NCI-H1694 treated with DMSO at 0.1 percent for 48 hours (cell line): ENCODE measurements around the gene PIEZO2.
"Not testable (repeated sequence)": the region's sequence is repeated elsewhere in the genome, so short reads cannot be mapped to it uniquely, and the experiment has no call there.

Experiments
- DNase-seq: peaks from one replicate; lab custom pipeline; 2025; lab: John Stamatoyannopoulos, UW

The PIEZO2 gene

GRCh38 chr18:10927286-10927992, 221.9 kb downstream of the PIEZO2 start:
- DNase-seq: no peak

GRCh38 chr18:10926621-10927161, 222.7 kb downstream of the PIEZO2 start:
- no peak for DNase-seq

DNA sequence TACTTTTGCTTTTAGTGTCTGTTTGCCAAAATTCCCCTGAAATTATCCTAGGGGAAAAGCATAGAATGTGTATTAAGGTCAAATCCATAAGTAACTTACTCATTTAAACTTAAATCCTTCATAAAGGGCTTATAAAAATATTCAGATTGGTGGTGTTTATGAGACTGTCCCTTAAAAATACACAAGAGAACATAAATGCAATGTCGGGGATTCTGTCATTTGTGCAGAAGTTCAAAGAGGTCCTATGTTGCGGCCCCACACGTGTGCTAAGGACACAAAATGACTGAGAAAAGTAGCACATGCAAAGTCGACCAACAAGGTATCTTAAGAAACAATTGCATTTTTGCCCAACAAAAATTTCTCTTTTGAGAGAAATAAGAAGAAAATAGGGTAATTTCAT, 225.1 kb downstream of the PIEZO2 start:
- DNase-seq: no peak

GRCh38 chr18:10923551-10924070, 225.8 kb downstream of the PIEZO2 start:
- no peak for DNase-seq

GRCh38 chr18:10923141-10923540, 226.2 kb downstream of the PIEZO2 start:
- no peak for DNase-seq

GRCh38 chr18:10922712-10923111, 226.7 kb downstream of the PIEZO2 start:
- not testable (repeated sequence) for DNase-seq

DNA sequence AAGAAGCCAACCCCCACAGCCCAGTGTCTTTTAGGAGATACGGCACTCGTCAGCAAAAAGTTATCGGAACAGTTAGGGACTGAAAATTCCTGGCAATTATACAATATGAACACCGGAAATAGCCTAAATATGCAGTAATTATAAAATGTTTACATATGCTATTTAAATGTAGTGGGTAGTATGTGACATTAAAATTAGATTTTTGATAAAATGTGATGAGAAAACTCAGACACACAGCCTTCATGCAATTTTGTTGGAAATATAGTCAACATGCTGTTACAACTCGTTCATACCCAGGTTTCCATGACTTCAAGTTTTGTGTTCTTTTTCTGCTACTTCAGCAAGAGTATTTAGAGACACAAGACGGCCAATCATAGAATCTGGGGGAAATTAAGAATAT, 229.1 kb downstream of the PIEZO2 start:
- DNase-seq: not testable (repeated sequence)

DNA sequence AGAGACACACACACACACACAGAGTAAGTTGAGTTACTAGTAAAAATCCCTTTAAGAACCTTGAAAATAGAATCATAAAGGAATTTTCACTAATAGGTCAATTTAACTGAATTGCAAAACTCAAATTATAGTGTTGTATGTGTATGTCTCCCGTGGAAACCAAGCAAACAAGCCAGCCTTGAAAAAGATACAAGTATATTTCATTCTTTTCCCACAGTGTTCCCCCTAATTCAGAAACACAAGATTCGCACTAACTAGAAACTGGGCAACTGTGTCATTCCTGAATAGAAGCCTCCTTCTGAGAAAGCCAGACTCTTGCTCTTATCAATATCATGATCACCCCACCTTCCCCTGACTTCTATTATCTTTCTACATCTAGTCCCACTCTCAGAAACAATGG, 229.5 kb downstream of the PIEZO2 start:
- DNase-seq: no peak

DNA sequence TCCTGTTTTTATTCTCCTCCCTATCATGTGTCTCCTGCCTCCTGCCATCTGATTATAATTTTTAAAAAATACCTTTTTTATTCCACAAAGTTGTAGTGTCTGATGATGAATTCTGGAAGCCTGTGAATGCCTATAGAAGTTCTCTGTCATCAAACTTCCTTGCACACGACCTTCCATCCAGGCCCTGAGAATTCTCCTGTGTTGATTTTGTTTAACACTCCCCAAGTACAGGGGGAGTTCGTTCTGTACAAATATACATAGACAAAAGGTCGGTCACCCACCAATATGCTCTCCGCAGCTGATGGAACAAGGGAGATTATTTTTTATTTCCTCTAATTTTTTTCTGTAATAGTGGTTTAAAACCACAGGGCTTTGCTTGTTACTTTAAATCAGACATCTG, 232.5 kb downstream of the PIEZO2 start:
- DNase-seq: no peak

GRCh38 chr18:10916387-10916786, 233.0 kb downstream of the PIEZO2 start:
- no peak for DNase-seq

DNA sequence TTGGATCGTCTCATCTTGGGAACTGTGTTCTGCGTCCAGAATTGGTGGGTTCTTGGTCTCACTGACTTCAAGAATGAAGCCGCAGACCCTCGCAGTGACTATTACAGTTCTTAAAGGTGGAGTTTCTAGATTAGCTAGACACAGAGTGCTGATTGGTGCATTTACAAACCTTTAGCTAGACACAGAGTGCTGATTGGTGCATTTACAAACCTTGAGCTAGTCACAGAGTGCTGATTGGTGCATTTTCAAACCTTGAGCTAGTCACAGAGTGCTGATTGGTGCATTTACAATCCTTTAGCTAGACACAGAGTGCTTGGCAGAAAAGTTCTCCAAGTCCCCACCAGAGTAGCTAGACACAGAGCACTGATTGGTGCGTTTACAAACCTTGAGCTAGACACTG, 233.6 kb downstream of the PIEZO2 start:
- DNase-seq: not testable (repeated sequence)

GRCh38 chr18:10914610-10915009, 234.8 kb downstream of the PIEZO2 start:
- not testable (repeated sequence) for DNase-seq

DNA sequence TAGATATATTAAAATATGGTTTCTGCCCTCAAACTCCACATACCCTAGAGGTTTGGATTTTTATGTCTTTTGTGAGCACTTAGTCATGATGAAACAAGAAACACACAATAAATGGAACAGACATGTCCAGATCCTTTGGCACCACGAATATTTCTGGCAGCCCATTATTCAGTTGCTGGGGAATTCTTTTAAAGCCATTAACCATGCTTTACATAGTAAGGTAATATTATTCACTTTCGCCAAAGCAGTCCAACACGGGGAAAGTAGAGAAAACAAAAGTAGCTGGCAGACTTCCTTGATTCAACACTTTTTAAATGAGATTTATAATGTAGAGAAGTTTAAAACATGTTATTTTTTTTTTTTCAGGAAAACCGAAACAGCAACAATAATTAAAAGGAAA, 235.4 kb downstream of the PIEZO2 start:
- DNase-seq: no peak

DNA sequence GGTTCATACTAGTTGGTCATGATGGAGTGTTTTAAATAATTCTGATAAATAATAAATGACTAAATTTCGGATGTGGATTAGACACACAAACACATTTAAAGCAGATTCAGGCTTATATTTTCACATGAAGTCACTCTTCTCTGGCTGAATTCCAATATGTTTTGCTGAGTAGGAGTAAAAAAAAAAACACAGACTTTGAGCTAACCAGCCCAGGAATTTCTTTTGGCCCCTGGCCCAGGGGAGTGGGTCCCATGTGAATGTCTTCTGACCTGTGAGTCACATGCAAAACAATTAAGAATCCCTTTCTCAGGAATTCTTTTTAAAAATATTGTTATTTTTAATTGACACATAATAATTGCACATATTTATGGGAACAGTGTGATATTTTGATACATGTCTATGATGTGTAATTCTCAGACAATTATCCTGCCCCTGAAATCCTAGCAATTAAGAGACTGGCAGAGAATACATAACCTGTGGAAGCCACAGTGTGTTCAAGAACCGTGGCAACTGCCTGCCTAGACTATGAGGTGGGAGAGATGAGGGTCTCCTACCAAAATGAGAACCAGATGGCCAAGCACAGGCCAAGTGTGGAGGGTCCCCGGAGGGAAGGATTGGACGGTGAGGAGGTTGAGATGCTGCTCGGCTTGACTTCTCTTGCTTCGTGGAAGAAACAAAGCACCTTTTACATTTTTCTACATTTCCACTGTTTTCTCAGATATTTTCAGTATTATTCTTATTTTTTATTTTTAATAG, 236.4 kb downstream of the PIEZO2 start:
- DNase-seq: no peak

- no peak for DNase-seq
Measured at GRCh38 chr18:10909724-10910123, 239.6 kb downstream of the PIEZO2 start.

- no peak for DNase-seq
Measured at GRCh38 chr18:10908760-10909159, 240.6 kb downstream of the PIEZO2 start.

- DNase-seq: no peak
Measured at GRCh38 chr18:10907749-10908148, 241.6 kb downstream of the PIEZO2 start.

DNA sequence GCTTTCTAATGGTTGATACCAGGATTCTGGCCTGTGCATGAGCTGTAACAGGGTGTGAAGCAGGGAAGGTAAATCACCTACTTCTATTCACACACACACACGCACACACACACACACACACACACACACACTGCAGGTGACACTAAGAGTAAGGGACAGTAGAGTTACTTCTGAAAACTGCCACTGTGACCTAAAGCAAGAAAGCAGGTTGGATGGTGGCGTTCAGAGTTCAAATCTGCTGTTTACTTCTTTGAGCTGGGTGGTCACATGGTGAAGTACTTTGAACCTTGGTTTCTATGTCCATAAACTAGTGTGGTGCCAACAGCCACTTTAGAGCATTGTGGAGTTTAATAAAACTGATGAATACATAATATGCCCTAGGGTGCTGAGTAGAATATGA, 248.0 kb downstream of the PIEZO2 start:
- DNase-seq: no peak

DNA sequence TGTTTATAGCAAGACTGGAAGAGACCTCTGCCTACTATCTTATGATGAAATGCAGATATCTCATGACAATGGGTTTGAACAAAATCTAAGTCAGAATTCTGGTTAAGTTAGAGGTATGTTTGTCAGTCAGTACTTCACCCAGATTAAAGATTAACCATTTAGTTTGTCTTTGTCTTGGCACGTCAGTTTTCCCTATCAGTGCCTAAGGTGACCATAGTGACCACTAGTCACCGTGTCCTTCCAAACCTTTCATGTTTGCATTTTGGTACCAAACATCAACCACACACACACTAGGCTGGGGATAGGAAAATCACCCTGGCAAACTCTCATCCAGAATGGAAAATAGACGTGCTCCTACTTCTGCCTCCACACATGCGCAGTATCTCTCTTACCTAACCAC, 248.9 kb downstream of the PIEZO2 start:
- no peak for DNase-seq

DNA sequence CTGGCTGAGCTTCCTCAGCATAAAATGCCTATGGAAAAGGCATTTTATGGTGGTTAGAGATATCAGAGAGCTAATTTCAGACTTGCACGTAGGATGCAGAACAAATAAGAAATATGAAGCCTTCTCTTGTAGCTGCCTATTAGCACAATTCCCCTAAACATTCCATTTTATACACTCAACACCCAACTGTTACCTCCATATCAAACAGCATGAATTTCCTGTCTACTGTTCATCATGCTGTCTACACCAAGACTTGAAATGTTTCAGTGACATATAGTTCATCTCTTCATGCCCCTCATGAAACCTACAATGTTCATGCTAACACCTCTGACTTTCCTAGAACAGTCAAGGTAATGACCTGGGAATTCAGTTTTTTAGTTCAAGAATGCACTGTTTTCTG, 249.9 kb downstream of the PIEZO2 start:
- DNase-seq: no peak

- DNase-seq: no peak
Measured at GRCh38 chr18:10898417-10898974, 250.9 kb downstream of the PIEZO2 start.

DNA sequence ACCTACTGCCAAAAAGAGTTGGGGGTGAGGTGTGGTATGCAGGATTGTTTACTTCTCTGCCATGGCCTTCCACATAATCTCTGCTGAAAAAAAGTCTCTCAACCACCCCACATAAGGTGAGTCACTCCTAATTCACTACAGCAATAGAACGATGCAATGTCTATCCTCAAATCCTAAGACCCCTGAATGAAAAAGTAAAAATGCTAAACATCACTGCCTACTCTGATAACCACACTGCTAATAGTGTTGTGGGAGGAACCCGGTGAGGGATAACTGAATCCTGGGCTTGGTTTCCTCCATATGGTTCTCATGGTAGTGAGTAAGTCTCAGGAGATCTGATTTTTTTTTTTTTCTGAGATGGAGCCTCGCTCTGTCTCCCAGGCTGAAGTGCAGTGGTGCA, 252.5 kb downstream of the PIEZO2 start:
- no peak for DNase-seq

DNA sequence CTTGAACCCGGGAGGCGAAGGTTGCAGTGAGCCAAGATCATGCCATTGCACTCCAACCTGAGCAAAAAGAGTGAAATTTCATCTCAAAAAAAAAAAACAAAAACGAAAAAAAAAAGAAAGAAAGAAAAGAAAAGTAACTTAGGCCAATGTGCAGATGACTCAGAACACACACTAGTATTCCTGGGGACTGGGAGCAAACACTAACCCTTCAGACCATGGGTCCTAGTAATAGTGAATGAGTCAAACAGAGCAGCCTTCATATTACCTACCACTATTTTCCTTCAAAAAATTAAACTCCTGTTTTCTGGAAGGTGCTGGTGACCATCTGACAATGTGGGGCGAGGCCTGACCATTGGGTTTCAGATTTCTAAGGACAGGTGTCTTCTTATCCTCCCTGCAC, 253.4 kb downstream of the PIEZO2 start:
- no peak for DNase-seq
